K562 (cell line): Measurements from ENCODE around the gene IL12RB2. TPM values are rescaled to one million over a fixed set of nuclear protein-coding genes. Genes with fewer than 3 reads are reported as not detected.

Source experiments
- BACH1 ChIP-seq: fragments of 200-800 bp; sonication (Bioruptor generic); IDR thresholded peaks from 2 replicates; pipeline ENCODE4 v1.6.1; 2016; ENCODE audit warnings: missing genetic modification characterization, missing compliant biosample characterization
- DACH1 ChIP-seq: fragments of 450-650 bp; IDR thresholded peaks from 2 replicates; pipeline ENCODE4 v1.6.1; 2018; ENCODE audit not compliant: partially characterized antibody
- E2F3 ChIP-seq: fragments of 250-450 bp; sonication (Bioruptor Pico); IDR thresholded peaks from 2 replicates; pipeline ENCODE4 v1.4.0; 2020; ENCODE audit warnings: mild to moderate bottlenecking
- ESRRB ChIP-seq: fragments of 250-450 bp; sonication (Bioruptor Pico); IDR thresholded peaks from 2 replicates; pipeline ENCODE4 v1.5.0; 2020; ENCODE audit warnings: mild to moderate bottlenecking, moderate library complexity, borderline replicate concordance
- ETS1 ChIP-seq: conservative IDR thresholded peaks from 2 replicates; pipeline ENCODE4 v1.6.1; 2011; ENCODE audit warnings: low read depth, mild to moderate bottlenecking, low read length; ENCODE audit not compliant: control insufficient read depth
- ETV6 ChIP-seq, 3 experiments: fragments of 150-350 bp in 1 of 3; sonication (generic) in 1 of 3; formaldehyde crosslinking in 1 of 3; IDR thresholded peaks; 2 replicates each; pipeline versions ENCODE4 v1.6.1 to v1.8.0; 2014 to 2022; ENCODE audit warnings: borderline replicate concordance in 2 of 3, low read depth in 2 of 3, antibody characterized with exemption in 1 of 3, low read length in 1 of 3, mild to moderate bottlenecking in 1 of 3, missing genetic modification reagents in 1 of 3
- HDAC6 ChIP-seq: IDR thresholded peaks from 2 replicates; pipeline ENCODE4 v1.6.1; 2012; ENCODE audit warnings: low read depth, mild to moderate bottlenecking, control low read depth, inconsistent platforms, low read length, moderate library complexity
- HINFP ChIP-seq: fragments of 450-650 bp; conservative IDR thresholded peaks from 2 replicates; pipeline ENCODE4 v1.6.1; 2016; ENCODE audit warnings: missing genetic modification characterization, low read depth, mild to moderate bottlenecking, control low read depth, missing compliant biosample characterization
- HMG20A ChIP-seq: fragments of 450-650 bp; formaldehyde crosslinking; conservative IDR thresholded peaks from 2 replicates; pipeline ENCODE4 v1.4.0; 2020; ENCODE audit warnings: mild to moderate bottlenecking, mixed read lengths
- KHSRP ChIP-seq: fragments of 450-650 bp; IDR thresholded peaks from 2 replicates; pipeline ENCODE4 v1.6.1; 2017
- LEF1 ChIP-seq: fragments of 450-650 bp; IDR thresholded peaks from 2 replicates; pipeline ENCODE4 v1.6.1; 2016; ENCODE audit warnings: mild to moderate bottlenecking
- MAFG ChIP-seq: fragments of 450-650 bp; conservative IDR thresholded peaks from 2 replicates; pipeline ENCODE4 v1.6.1; 2016; ENCODE audit warnings: missing genetic modification characterization, missing compliant biosample characterization
- RB1 ChIP-seq: fragments of 450-650 bp; IDR thresholded peaks from 2 replicates; pipeline ENCODE4 v1.6.1; 2017; ENCODE audit warnings: low read depth, mild to moderate bottlenecking
- RCOR1 ChIP-seq, 2 experiments: IDR thresholded peaks; 2 replicates each; pipeline ENCODE4 v1.6.1; 2012; ENCODE audit warnings: low read depth in 2 of 2, low read length in 2 of 2, borderline replicate concordance in 1 of 2, improper control_type of control experiment in 1 of 2
- RUNX1 ChIP-seq: sonication (generic); IDR thresholded peaks from 2 replicates; pipeline ENCODE4 v1.6.1; 2016; ENCODE audit warnings: antibody characterized with exemption, low read depth
- TAL1 ChIP-seq: fragments of 450-650 bp; IDR thresholded peaks from 2 replicates; pipeline ENCODE4 v1.6.1; 2016; ENCODE audit warnings: mild to moderate bottlenecking
- TFAM ChIP-seq: fragments of 250-450 bp; sonication (Bioruptor Pico); conservative IDR thresholded peaks from 2 replicates; pipeline ENCODE4 v1.5.0; 2021; ENCODE audit warnings: mild to moderate bottlenecking, moderate library complexity
- ZBTB1 ChIP-seq: sonication (generic); formaldehyde crosslinking; IDR thresholded peaks from 2 replicates; pipeline ENCODE4 v1.8.1; 2023; ENCODE audit warnings: missing genetic modification reagents, low read depth, mild to moderate bottlenecking, borderline replicate concordance
- ZNF12 ChIP-seq: sonication (generic); formaldehyde crosslinking; IDR thresholded peaks from 2 replicates; pipeline ENCODE4 v1.4.0; 2020; ENCODE audit warnings: mild to moderate bottlenecking, missing genetic modification reagents
- ZNF253 ChIP-seq: fragments of 250-450 bp; sonication (Bioruptor Pico); conservative IDR thresholded peaks from 2 replicates; pipeline ENCODE4 v1.6.1; 2021; ENCODE audit warnings: mild to moderate bottlenecking
- ZNF75A ChIP-seq: fragments of 450-650 bp; formaldehyde crosslinking; IDR thresholded peaks from 2 replicates; pipeline ENCODE4 v1.4.0; 2020; ENCODE audit warnings: mild to moderate bottlenecking
- polyA plus RNA-seq, 8 experiments: library from polyadenylated mRNA; depleted of rRNA in 4 of 8; stranded (reverse) in 5 of 8; unstranded in 3 of 8; fragments of >200 nt; fragmentation: Nextera tagmentation in 2 of 8; fragmentation: Illumina TruSeq in 1 of 8; extraction: Ambion mirVana in 2 of 8; extraction: Trizol in 1 of 8; gene quantifications; 2 replicates each; pipeline versions ENCODE4 v1.2.1 to v1.2.3, GENCODE V29; 2011 to 2014; ENCODE audit warnings: inconsistent platforms in 1 of 8, missing spikeins in 1 of 8
- total RNA-seq, 7 experiments: library from RNA; depleted of rRNA in 6 of 7; stranded (reverse); fragments of >200 nt in 6 of 7; fragmentation: Illumina TruSeq in 2 of 7; extraction: Trizol in 2 of 7; gene quantifications; 2 replicates each; pipeline versions ENCODE4 v1.2.1 to v1.2.3, GENCODE V29; 2011 to 2021; ENCODE audit warnings: low replicate concordance in 1 of 7
- TF ChIP-seq, protein P1 (sequence below): fragments of 150-350 bp; conservative IDR thresholded peaks from 2 replicates; pipeline ENCODE4 v1.6.1; 2014; ENCODE audit warnings: low read length
- TF ChIP-seq, protein P2 (sequence below): fragments of 450-650 bp; IDR thresholded peaks from 2 replicates; pipeline ENCODE4 v1.6.1; 2014; ENCODE audit warnings: low read depth, mild to moderate bottlenecking, moderate library complexity, borderline replicate concordance

IL12RB2 gene
- total and polyA plus RNA-seq, 9 of the 15 experiments (the other 6 are each of a cell fraction or from before 2014, with no cell fraction given) = 0.39 to 3.3 (median 1.9) TPM

- TF ChIP-seq, protein P1, sequence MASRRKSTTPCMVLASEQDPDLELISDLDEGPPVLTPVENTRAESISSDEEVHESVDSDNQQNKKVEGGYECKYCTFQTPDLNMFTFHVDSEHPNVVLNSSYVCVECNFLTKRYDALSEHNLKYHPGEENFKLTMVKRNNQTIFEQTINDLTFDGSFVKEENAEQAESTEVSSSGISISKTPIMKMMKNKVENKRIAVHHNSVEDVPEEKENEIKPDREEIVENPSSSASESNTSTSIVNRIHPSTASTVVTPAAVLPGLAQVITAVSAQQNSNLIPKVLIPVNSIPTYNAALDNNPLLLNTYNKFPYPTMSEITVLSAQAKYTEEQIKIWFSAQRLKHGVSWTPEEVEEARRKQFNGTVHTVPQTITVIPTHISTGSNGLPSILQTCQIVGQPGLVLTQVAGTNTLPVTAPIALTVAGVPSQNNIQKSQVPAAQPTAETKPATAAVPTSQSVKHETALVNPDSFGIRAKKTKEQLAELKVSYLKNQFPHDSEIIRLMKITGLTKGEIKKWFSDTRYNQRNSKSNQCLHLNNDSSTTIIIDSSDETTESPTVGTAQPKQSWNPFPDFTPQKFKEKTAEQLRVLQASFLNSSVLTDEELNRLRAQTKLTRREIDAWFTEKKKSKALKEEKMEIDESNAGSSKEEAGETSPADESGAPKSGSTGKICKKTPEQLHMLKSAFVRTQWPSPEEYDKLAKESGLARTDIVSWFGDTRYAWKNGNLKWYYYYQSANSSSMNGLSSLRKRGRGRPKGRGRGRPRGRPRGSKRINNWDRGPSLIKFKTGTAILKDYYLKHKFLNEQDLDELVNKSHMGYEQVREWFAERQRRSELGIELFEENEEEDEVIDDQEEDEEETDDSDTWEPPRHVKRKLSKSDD = no peak
- TF ChIP-seq RB1 (no peak), ZNF253 (CRISPR knock-in tag) (no peak), LEF1 (no peak), ZBTB1 (CRISPR knock-in tag) (no peak), DACH1 (no peak), MAFG (tag) (no peak), E2F3 (no peak), ESRRB (no peak), KHSRP (no peak), RCOR1 (IDR thresholded peaks at IDR 0.05; ENCODE audit: borderline replicate concordance in 1 of 2, low read depth in 2 of 2, low read length in 2 of 2) (peak in 1 of 2 experiments; percentile 92; a peak in 3 of 4 replicates), TAL1 (peak; percentile 89), ZNF75A (CRISPR knock-in tag) (no peak), HDAC6 (no peak), HINFP (tag) (no peak), ETS1 (no peak), ETV6 (IDR thresholded peaks at IDR 0.05; ENCODE audit: borderline replicate concordance in 1 of 2, low read depth in 2 of 2, low read length in 1 of 2) (no peak), ETV6 (CRISPR knock-in tag; IDR thresholded peaks at IDR 0.05; ENCODE audit: borderline replicate concordance) (no peak), TFAM (CRISPR knock-in tag) (no peak), HMG20A (CRISPR knock-in tag) (no peak), ZNF12 (CRISPR knock-in tag) (no peak), BACH1 (tag) (no peak), RUNX1 (no peak)
- TF ChIP-seq, protein P2, sequence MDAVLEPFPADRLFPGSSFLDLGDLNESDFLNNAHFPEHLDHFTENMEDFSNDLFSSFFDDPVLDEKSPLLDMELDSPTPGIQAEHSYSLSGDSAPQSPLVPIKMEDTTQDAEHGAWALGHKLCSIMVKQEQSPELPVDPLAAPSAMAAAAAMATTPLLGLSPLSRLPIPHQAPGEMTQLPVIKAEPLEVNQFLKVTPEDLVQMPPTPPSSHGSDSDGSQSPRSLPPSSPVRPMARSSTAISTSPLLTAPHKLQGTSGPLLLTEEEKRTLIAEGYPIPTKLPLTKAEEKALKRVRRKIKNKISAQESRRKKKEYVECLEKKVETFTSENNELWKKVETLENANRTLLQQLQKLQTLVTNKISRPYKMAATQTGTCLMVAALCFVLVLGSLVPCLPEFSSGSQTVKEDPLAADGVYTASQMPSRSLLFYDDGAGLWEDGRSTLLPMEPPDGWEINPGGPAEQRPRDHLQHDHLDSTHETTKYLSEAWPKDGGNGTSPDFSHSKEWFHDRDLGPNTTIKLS = no peak
These were observed 48.2 kb downstream of the IL12RB2 start (continued) for GRCh38 chr1:67355745-67356424.
